ENCODE measurements around the gene CACNA1E. TPM values are rescaled to one million over a fixed set of nuclear protein-coding genes. Genes with fewer than 3 reads are reported as not detected.

The CACNA1E gene
- polyA plus RNA-seq: under 1 TPM in 2 of 4 donors, not detected in 2; 0.07 to 0.46 TPM
- long read RNA-seq, donor 1: 0 reads
- long read RNA-seq, donor 2: 0 reads
- long read RNA-seq, donor 3, partial matches to known transcripts: 0 of 1 reads
- long read RNA-seq, donor 3, other reads (novel, unspliced or antisense): 0 of 1 reads
- long read RNA-seq, donor 4: 0 reads
- long read RNA-seq, donor 5: 0 reads
- long read RNA-seq, donor 6: 0 reads
- long read RNA-seq, donor 7: 0 reads
- long read RNA-seq, donor 8: 0 reads
- long read RNA-seq, donor 9: 0 reads
- long read RNA-seq, donor 10: 0 reads

GRCh38 chr1:181483285-181484195 lies at the start of gene CACNA1E:
Gene CACNA1E, plus strand, starts transcription at chr1:181483517. Its CDS starts 228 bp downstream, at chr1:181483745.
- Histone ChIP-seq H3K4me1 (ENCODE audit: control insufficient read depth in 3 of 3, insufficient read depth in 2 of 3, low read depth in 1 of 3, low read length in 2 of 3) (peaks cover 0 to 17% (median 0%) of the 10 kb centered on the region in 3 donors), H3K9me3 (ENCODE audit: control insufficient read depth in 2 of 2, insufficient read depth in 1 of 2, low read depth in 1 of 2, low read length in 1 of 2) (no peaks in the 10 kb centered on the region), H3K4me3 (ENCODE audit: low read depth in 1 of 3, low read length in 3 of 3) (peak within 1 kb of the TSS in 2 of 3 donors; percentile 20 to 29), H3K36me3 (ENCODE audit: control insufficient read depth in 3 of 3, insufficient read depth in 2 of 3, low read depth in 1 of 3, low read length in 3 of 3) (no peaks in the 10 kb centered on the region), H3K27ac (ENCODE audit: low read depth in 1 of 3, low read length in 2 of 3) (no peak within 1 kb of the TSS), H3K27me3 (ENCODE audit: control insufficient read depth in 3 of 3, insufficient read depth in 3 of 3, low read length in 3 of 3) (peaks cover 6 to 55% (median 29%) of the 10 kb centered on the region in 3 donors)
- FAIRE-seq (no peak), DNase-seq (no peak)
- WGBS, 3 donors: 9 to 18% (median 10%) methylated on average over 43 of the region's 43 CpGs

- no peak for FAIRE-seq
- no peak overlapping the region for H3K27ac ChIP-seq (ENCODE audit: low read depth in 1 of 3, low read length in 2 of 3)
- H3K27me3 ChIP-seq (ENCODE audit: control insufficient read depth in 3 of 3, insufficient read depth in 3 of 3, low read length in 3 of 3): peaks cover 0 to 4% (median 0%) of the 10 kb centered on the region in 3 donors
- no peaks in the 10 kb centered on the region for H3K36me3 ChIP-seq (ENCODE audit: control insufficient read depth in 3 of 3, insufficient read depth in 2 of 3, low read depth in 1 of 3, low read length in 3 of 3)
- peaks cover 0 to 4% (median 2%) of the 10 kb centered on the region in 3 donors for H3K4me1 ChIP-seq (ENCODE audit: control insufficient read depth in 3 of 3, insufficient read depth in 2 of 3, low read depth in 1 of 3, low read length in 2 of 3)
- H3K9me3 ChIP-seq (ENCODE audit: control insufficient read depth in 2 of 2, insufficient read depth in 1 of 2, low read depth in 1 of 2, low read length in 1 of 2): no peaks in the 10 kb centered on the region
- 24 to 71% (median 41%) methylated on average over 3 of the region's 3 CpGs for WGBS, 3 donors
- DNase-seq: peak in 1 of 2 donors; percentile 72
- no peak overlapping the region for H3K4me3 ChIP-seq (ENCODE audit: low read depth in 1 of 3, low read length in 3 of 3)
Observed at GRCh38 chr1:181433931-181434330, 49.4 kb upstream of the CACNA1E start.

- Histone ChIP-seq H3K4me1 (ENCODE audit: control insufficient read depth in 3 of 3, insufficient read depth in 2 of 3, low read depth in 1 of 3, low read length in 2 of 3) (peaks cover 0 to 25% (median 5%) of the 10 kb centered on the region in 3 donors), H3K4me3 (ENCODE audit: low read depth in 1 of 3, low read length in 3 of 3) (no peak overlapping the region), H3K9me3 (ENCODE audit: control insufficient read depth in 2 of 2, insufficient read depth in 1 of 2, low read depth in 1 of 2, low read length in 1 of 2) (no peaks in the 10 kb centered on the region), H3K27ac (ENCODE audit: low read depth in 1 of 3, low read length in 2 of 3) (no peak overlapping the region), H3K36me3 (ENCODE audit: control insufficient read depth in 3 of 3, insufficient read depth in 2 of 3, low read depth in 1 of 3, low read length in 3 of 3) (no peaks in the 10 kb centered on the region), H3K27me3 (ENCODE audit: control insufficient read depth in 3 of 3, insufficient read depth in 3 of 3, low read length in 3 of 3) (peaks cover 0 to 4% (median 0%) of the 10 kb centered on the region in 3 donors)
- FAIRE-seq: no peak
- DNase-seq: no peak
- WGBS, 3 donors: 81 to 90% (median 88%) methylated on average over 2 of the region's 2 CpGs
Observed at GRCh38 chr1:181438013-181438412, 45.3 kb upstream of the CACNA1E start.

GRCh38 chr1:181440510-181440909 lies 42.8 kb upstream of the CACNA1E start:
- WGBS, 3 donors: 92 to 96% (median 94%) methylated on average over 4 of the region's 4 CpGs
- H3K36me3 ChIP-seq (ENCODE audit: control insufficient read depth in 3 of 3, insufficient read depth in 2 of 3, low read depth in 1 of 3, low read length in 3 of 3): no peaks in the 10 kb centered on the region
- no peak for DNase-seq
- H3K4me3 ChIP-seq (ENCODE audit: low read depth in 1 of 3, low read length in 3 of 3): no peak overlapping the region
- no peaks in the 10 kb centered on the region for H3K9me3 ChIP-seq (ENCODE audit: control insufficient read depth in 2 of 2, insufficient read depth in 1 of 2, low read depth in 1 of 2, low read length in 1 of 2)
- no peak for FAIRE-seq
- H3K27me3 ChIP-seq (ENCODE audit: control insufficient read depth in 3 of 3, insufficient read depth in 3 of 3, low read length in 3 of 3): peaks cover 0 to 2% (median 0%) of the 10 kb centered on the region in 3 donors
- H3K4me1 ChIP-seq (ENCODE audit: control insufficient read depth in 3 of 3, insufficient read depth in 2 of 3, low read depth in 1 of 3, low read length in 2 of 3): peaks cover 0 to 25% (median 2%) of the 10 kb centered on the region in 3 donors
- peak overlapping the region in 1 of 3 donors; percentile 93 for H3K27ac ChIP-seq (ENCODE audit: low read depth in 1 of 3, low read length in 2 of 3)

GRCh38 chr1:181442181-181442525 lies 41.2 kb upstream of the CACNA1E start:
- FAIRE-seq: no peak
- H3K4me3 ChIP-seq (ENCODE audit: low read depth in 1 of 3, low read length in 3 of 3): no peak overlapping the region
- peaks cover 0 to 2% (median 0%) of the 10 kb centered on the region in 3 donors for H3K27me3 ChIP-seq (ENCODE audit: control insufficient read depth in 3 of 3, insufficient read depth in 3 of 3, low read length in 3 of 3)
- H3K9me3 ChIP-seq (ENCODE audit: control insufficient read depth in 2 of 2, insufficient read depth in 1 of 2, low read depth in 1 of 2, low read length in 1 of 2): peaks cover 0 to 2% of the 10 kb centered on the region in 2 donors
- no peak for DNase-seq
- no peaks in the 10 kb centered on the region for H3K36me3 ChIP-seq (ENCODE audit: control insufficient read depth in 3 of 3, insufficient read depth in 2 of 3, low read depth in 1 of 3, low read length in 3 of 3)
- peak overlapping the region in 1 of 3 donors; percentile 93 for H3K27ac ChIP-seq (ENCODE audit: low read depth in 1 of 3, low read length in 2 of 3)
- peaks cover 0 to 25% (median 2%) of the 10 kb centered on the region in 3 donors for H3K4me1 ChIP-seq (ENCODE audit: control insufficient read depth in 3 of 3, insufficient read depth in 2 of 3, low read depth in 1 of 3, low read length in 2 of 3)

DNA sequence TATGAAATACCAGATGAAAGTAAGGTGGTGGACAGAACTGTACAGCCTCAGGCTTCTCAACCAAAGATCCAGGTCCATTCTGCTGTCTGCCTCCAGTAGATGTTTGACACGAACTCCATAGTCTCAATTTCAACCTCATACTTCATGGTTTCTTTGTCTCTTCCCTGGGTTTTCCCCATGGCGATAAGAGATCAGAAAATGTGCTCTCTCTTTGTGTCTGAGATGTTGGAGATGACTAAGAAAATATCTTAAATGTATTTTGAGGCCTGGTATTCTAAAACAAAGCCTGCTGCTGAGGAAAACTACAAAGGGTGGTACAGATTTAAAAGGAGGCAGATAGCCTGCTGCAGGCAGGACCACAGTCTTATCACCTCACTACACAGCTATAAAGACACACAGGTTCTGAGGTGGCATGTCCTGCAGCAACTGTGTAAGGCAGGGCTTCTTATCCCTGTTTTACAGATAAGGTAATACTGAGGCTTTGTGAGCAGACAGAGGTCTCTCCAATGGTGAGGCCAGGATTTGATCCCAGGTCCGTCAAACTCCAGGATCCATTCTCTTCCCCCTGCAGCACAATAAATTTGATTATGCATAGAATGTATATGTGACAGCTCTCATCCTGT lies 40.0 kb upstream of the CACNA1E start:
- Histone ChIP-seq H3K27me3 (ENCODE audit: control insufficient read depth in 3 of 3, insufficient read depth in 3 of 3, low read length in 3 of 3) (no peaks in the 10 kb centered on the region), H3K27ac (ENCODE audit: low read depth in 1 of 3, low read length in 2 of 3) (no peak overlapping the region), H3K9me3 (ENCODE audit: control insufficient read depth in 2 of 2, insufficient read depth in 1 of 2, low read depth in 1 of 2, low read length in 1 of 2) (peaks cover 0 to 12% of the 10 kb centered on the region in 2 donors), H3K4me3 (ENCODE audit: low read depth in 1 of 3, low read length in 3 of 3) (no peak overlapping the region), H3K4me1 (ENCODE audit: control insufficient read depth in 3 of 3, insufficient read depth in 2 of 3, low read depth in 1 of 3, low read length in 2 of 3) (peaks cover 0 to 32% (median 2%) of the 10 kb centered on the region in 3 donors), H3K36me3 (ENCODE audit: control insufficient read depth in 3 of 3, insufficient read depth in 2 of 3, low read depth in 1 of 3, low read length in 3 of 3) (no peaks in the 10 kb centered on the region)
- no peak for FAIRE-seq
- WGBS, 3 donors: 67 to 80% (median 79%) methylated on average over 3 of the region's 3 CpGs
- DNase-seq: no peak

GRCh38 chr1:181445436-181445835 lies 37.9 kb upstream of the CACNA1E start:
- DNase-seq (no peak), FAIRE-seq (no peak)
- H3K36me3 ChIP-seq (ENCODE audit: control insufficient read depth in 3 of 3, insufficient read depth in 2 of 3, low read depth in 1 of 3, low read length in 3 of 3): no peaks in the 10 kb centered on the region
- peaks cover 0 to 12% of the 10 kb centered on the region in 2 donors for H3K9me3 ChIP-seq (ENCODE audit: control insufficient read depth in 2 of 2, insufficient read depth in 1 of 2, low read depth in 1 of 2, low read length in 1 of 2)
- peaks cover 0 to 48% (median 2%) of the 10 kb centered on the region in 3 donors for H3K4me1 ChIP-seq (ENCODE audit: control insufficient read depth in 3 of 3, insufficient read depth in 2 of 3, low read depth in 1 of 3, low read length in 2 of 3)
- no peaks in the 10 kb centered on the region for H3K27me3 ChIP-seq (ENCODE audit: control insufficient read depth in 3 of 3, insufficient read depth in 3 of 3, low read length in 3 of 3)
- H3K27ac ChIP-seq (ENCODE audit: low read depth in 1 of 3, low read length in 2 of 3): no peak overlapping the region
- no peak overlapping the region for H3K4me3 ChIP-seq (ENCODE audit: low read depth in 1 of 3, low read length in 3 of 3)

GRCh38 chr1:181448461-181448860 lies 34.9 kb upstream of the CACNA1E start:
- FAIRE-seq (no peak), DNase-seq (peak; percentile 77 to 87)
- Histone ChIP-seq H3K4me3 (ENCODE audit: low read depth in 1 of 3, low read length in 3 of 3) (no peak overlapping the region), H3K27me3 (ENCODE audit: control insufficient read depth in 3 of 3, insufficient read depth in 3 of 3, low read length in 3 of 3) (no peaks in the 10 kb centered on the region), H3K36me3 (ENCODE audit: control insufficient read depth in 3 of 3, insufficient read depth in 2 of 3, low read depth in 1 of 3, low read length in 3 of 3) (no peaks in the 10 kb centered on the region), H3K4me1 (ENCODE audit: control insufficient read depth in 3 of 3, insufficient read depth in 2 of 3, low read depth in 1 of 3, low read length in 2 of 3) (peaks cover 0 to 55% (median 5%) of the 10 kb centered on the region in 3 donors), H3K27ac (ENCODE audit: low read depth in 1 of 3, low read length in 2 of 3) (peak overlapping the region in 1 of 3 donors; percentile 69), H3K9me3 (ENCODE audit: control insufficient read depth in 2 of 2, insufficient read depth in 1 of 2, low read depth in 1 of 2, low read length in 1 of 2) (peaks cover 0 to 14% of the 10 kb centered on the region in 2 donors)
- 5 to 37% (median 21%) methylated on average over 3 of the region's 3 CpGs for WGBS, 3 donors
